GM23248 (cell line): Measurements from ENCODE around the gene NANS.

Source experiments
- EZH2 ChIP-seq: fragments of 200-600 bp; sonication (generic); IDR thresholded peaks from 2 replicates; pipeline ENCODE4 v1.6.1; 2018; ENCODE audit warnings: antibody characterized with exemption, mild to moderate bottlenecking; ENCODE audit not compliant: insufficient read depth, poor library complexity, severe bottlenecking
- EZH2phosphoT487 ChIP-seq: fragments of 200-600 bp; sonication (generic); IDR thresholded peaks from 2 replicates; pipeline ENCODE4 v1.6.1; 2018; ENCODE audit warnings: antibody characterized with exemption, moderate library complexity, mild to moderate bottlenecking, low read depth; ENCODE audit not compliant: insufficient read depth

- TF ChIP-seq EZH2, result no peak
- no peak for TF ChIP-seq EZH2phosphoT487
Measured at GRCh38 chr9:98095401-98095800, 38.9 kb downstream of the NANS start.
